Mesenchymal stem cell (in vitro differentiated cells and primary cell): ENCODE data around the gene KYNU.
A peak's percentile ranks its signal among the peaks of the same experiment; 100 is the strongest.

Experiments used
- DNase-seq: peaks from one replicate; pipeline ENCODE4 v3.0.0-alpha.2; 2013
- H2AFZ ChIP-seq: one replicate; pipeline ENCODE4 v1.6.1; 2013; ENCODE audit warnings: low read depth, mild to moderate bottlenecking, control low read depth, inconsistent platforms, low read length, moderate library complexity
- H2AK5ac ChIP-seq: 2 replicates; pipeline ENCODE4 v1.6.1; 2013; ENCODE audit warnings: low read length, moderate library complexity, mild to moderate bottlenecking, inconsistent platforms; ENCODE audit not compliant: severe bottlenecking
- H2BK120ac ChIP-seq: one replicate; pipeline ENCODE4 v1.6.1; 2013; ENCODE audit warnings: low read depth, mild to moderate bottlenecking, inconsistent platforms, low read length, moderate library complexity
- H2BK12ac ChIP-seq, 2 experiments: one replicate each; pipeline ENCODE4 v1.6.1; 2013; ENCODE audit warnings: inconsistent platforms in 2 of 2, low read length in 2 of 2, mild to moderate bottlenecking in 2 of 2, moderate library complexity in 2 of 2, control low read depth in 1 of 2
- H2BK15ac ChIP-seq: one replicate; pipeline ENCODE4 v1.6.1; 2013; ENCODE audit warnings: mild to moderate bottlenecking, low read depth, inconsistent platforms; ENCODE audit not compliant: poor library complexity, severe bottlenecking
- H2BK5ac ChIP-seq: 2 replicates; pipeline ENCODE4 v1.6.1; 2013; ENCODE audit warnings: low read depth, mild to moderate bottlenecking, low read length, control low read depth, inconsistent platforms; ENCODE audit not compliant: poor library complexity, severe bottlenecking
- H3K14ac ChIP-seq, 2 experiments: one replicate each; pipeline ENCODE4 v1.6.1; 2013; ENCODE audit warnings: inconsistent platforms in 2 of 2, low read length in 2 of 2, control low read depth in 1 of 2, mild to moderate bottlenecking in 1 of 2, moderate library complexity in 1 of 2
- H3K18ac ChIP-seq, 2 experiments: one replicate each; pipeline ENCODE4 v1.6.1; 2013; ENCODE audit warnings: inconsistent platforms in 2 of 2, low read length in 2 of 2, control low read depth in 1 of 2, low read depth in 1 of 2, mild to moderate bottlenecking in 1 of 2
- H3K23ac ChIP-seq, 2 experiments: one replicate each; pipeline ENCODE4 v1.6.1; 2013; ENCODE audit warnings: inconsistent platforms in 2 of 2, low read length in 2 of 2, mild to moderate bottlenecking in 2 of 2, moderate library complexity in 2 of 2, control low read depth in 1 of 2
- H3K27ac ChIP-seq: 2 replicates; pipeline ENCODE4 v1.5.1; 2013; ENCODE audit warnings: mild to moderate bottlenecking, moderate library complexity, low read length, control low read depth, inconsistent platforms; ENCODE audit not compliant: poor library complexity, severe bottlenecking
- H3K27me3 ChIP-seq, 2 experiments: 2 replicates each; pipeline versions ENCODE4 v1.6.1 to v1.7.0; 2013; ENCODE audit warnings: low read length in 2 of 2, mild to moderate bottlenecking in 2 of 2, moderate library complexity in 2 of 2, control low read depth in 1 of 2, inconsistent platforms in 1 of 2; ENCODE audit not compliant: control insufficient read depth in 1 of 2, insufficient read depth in 1 of 2
- H3K36me3 ChIP-seq, 2 experiments: 2 replicates each; pipeline versions ENCODE4 v1.6.1 to v1.7.0; 2013; ENCODE audit warnings: low read length in 2 of 2, control low read depth in 1 of 2, inconsistent platforms in 1 of 2, low read depth in 1 of 2, mild to moderate bottlenecking in 1 of 2; ENCODE audit not compliant: insufficient read depth in 2 of 2, control insufficient read depth in 1 of 2
- H3K4ac ChIP-seq, 2 experiments: one replicate each; pipeline ENCODE4 v1.6.1; 2013; ENCODE audit warnings: inconsistent platforms in 2 of 2, low read length in 2 of 2, mild to moderate bottlenecking in 2 of 2, moderate library complexity in 2 of 2, control low read depth in 1 of 2, low read depth in 1 of 2
- H3K4me1 ChIP-seq: 2 replicates; pipeline ENCODE4 v1.6.1; 2013; ENCODE audit warnings: low read depth, low read length, control low read depth; ENCODE audit not compliant: control insufficient read depth, insufficient read depth
- H3K4me2 ChIP-seq: 2 replicates; pipeline ENCODE4 v1.6.1; 2013; ENCODE audit warnings: low read length, mild to moderate bottlenecking, inconsistent platforms; ENCODE audit not compliant: poor library complexity, severe bottlenecking
- H3K4me3 ChIP-seq, 2 experiments: 2 replicates each; pipeline versions ENCODE4 v1.5.1 to v1.7.0; 2013; ENCODE audit warnings: low read length in 2 of 2, mild to moderate bottlenecking in 2 of 2, control low read depth in 1 of 2, low read depth in 1 of 2; ENCODE audit not compliant: insufficient read depth in 1 of 2
- H3K79me1 ChIP-seq: replicated peaks from 2 replicates; pipeline ENCODE4 v1.6.1; 2013; ENCODE audit warnings: mild to moderate bottlenecking, control low read depth, low read length, inconsistent platforms; ENCODE audit not compliant: poor library complexity, severe bottlenecking
- H3K9ac ChIP-seq: 2 replicates; pipeline ENCODE4 v1.7.0; 2013; ENCODE audit warnings: mild to moderate bottlenecking, low read length, moderate library complexity
- H3K9me3 ChIP-seq: 2 replicates; pipeline ENCODE4 v1.7.0; 2013; ENCODE audit warnings: mild to moderate bottlenecking, low read length; ENCODE audit not compliant: control insufficient read depth
- H4K8ac ChIP-seq: one replicate; pipeline ENCODE4 v1.6.1; 2013; ENCODE audit warnings: inconsistent platforms, mild to moderate bottlenecking, low read length, moderate library complexity
- H4K91ac ChIP-seq: one replicate; pipeline ENCODE4 v1.6.1; 2013; ENCODE audit warnings: mild to moderate bottlenecking, low read length, inconsistent platforms
- WGBS: methylation state at CpG from one replicate; pipeline ENCODE4 v1.1.7; 2013; ENCODE audit warnings: mixed read lengths; 5-methylcytosine and 5-hydroxymethylcytosine counted together

The KYNU gene

DNA sequence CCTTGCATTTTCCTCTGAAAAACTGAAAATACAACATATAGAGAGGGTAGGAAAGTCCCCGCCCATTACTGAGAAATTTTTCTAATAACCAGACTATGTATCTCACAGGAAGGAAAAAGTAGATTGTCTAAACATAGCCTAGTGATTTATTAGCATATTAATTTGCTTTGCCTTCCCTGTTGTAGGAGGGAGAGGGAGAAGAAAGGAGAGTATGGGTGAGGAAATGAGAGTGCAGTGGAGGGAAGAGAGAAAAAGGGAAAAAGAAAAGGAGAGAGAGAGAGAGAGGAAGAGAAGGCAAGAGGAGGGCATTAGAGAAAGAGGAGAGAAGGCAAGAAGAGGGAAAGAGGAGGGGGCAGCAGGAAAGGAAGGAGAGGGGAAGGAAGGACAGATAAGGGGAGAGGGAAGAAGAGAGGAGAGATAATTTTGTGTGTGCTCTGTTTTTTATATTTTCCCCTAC lies 3.6 kb upstream of the KYNU start:
- Histone ChIP-seq H3K27me3 (no peaks in the 10 kb centered on the region), H3K23ac (no peak overlapping the region), H3K9ac (peak overlapping the region; percentile 90), H3K79me1 (no peaks in the 10 kb centered on the region), H4K8ac (no peak overlapping the region), H3K14ac (no peak overlapping the region), H2BK5ac (no peak overlapping the region), H3K18ac (peak overlapping the region in 1 of 2 experiments; percentile 2), H2BK120ac (peak overlapping the region; percentile 49), H3K27ac (no peak overlapping the region), H3K4ac (no peak overlapping the region), H3K36me3 (no peaks in the 10 kb centered on the region), H3K4me1 (no peaks in the 10 kb centered on the region), H3K4me2 (no peak overlapping the region), H2BK15ac (no peak overlapping the region), H2AFZ (no peak overlapping the region), H2BK12ac (peak overlapping the region in 1 of 2 experiments; percentile 37), H4K91ac (no peak overlapping the region), H2AK5ac (no peak overlapping the region), H3K9me3 (no peaks in the 10 kb centered on the region), H3K4me3 (peak overlapping the region in 1 of 2 experiments; percentile 44)
- WGBS: no CpG with 5 or more reads among the region's 1 CpG
- no peak for DNase-seq

DNA sequence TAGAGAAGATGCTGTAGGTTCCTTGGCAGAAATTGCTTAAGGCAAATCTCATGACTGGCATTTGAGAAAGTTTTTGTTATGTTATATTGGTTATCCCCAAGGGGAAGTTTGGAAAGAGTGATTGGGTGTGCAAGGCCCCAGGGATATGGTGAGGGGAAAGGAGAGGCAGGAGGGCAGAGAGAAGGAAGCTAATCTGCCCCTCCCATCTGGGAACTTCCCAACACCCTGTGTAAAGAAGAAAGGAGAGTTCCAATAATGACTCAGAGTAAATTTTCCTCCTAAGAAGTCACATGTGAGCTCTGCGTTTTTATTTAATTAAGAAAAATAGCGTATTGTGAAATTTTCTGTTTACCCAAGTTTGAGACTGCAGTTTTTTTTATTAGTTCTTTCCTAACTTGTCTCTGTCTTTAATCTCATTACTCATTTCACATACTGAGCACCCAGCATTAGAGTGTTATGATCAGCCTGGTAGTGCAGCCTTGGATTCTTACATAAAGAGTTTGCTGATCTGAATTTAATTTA lies 3.1 kb upstream of the KYNU start:
- Histone ChIP-seq H3K27me3 (no peaks in the 10 kb centered on the region), H4K91ac (no peak overlapping the region), H3K14ac (no peak overlapping the region), H3K18ac (peak overlapping the region; percentile 33 to 49), H2AK5ac (no peak overlapping the region), H3K36me3 (no peaks in the 10 kb centered on the region), H3K4me1 (peaks cover 2% of the 10 kb centered on the region), H3K79me1 (no peaks in the 10 kb centered on the region), H2BK120ac (peak overlapping the region; percentile 49), H3K4ac (no peak overlapping the region), H2AFZ (no peak overlapping the region), H3K27ac (no peak overlapping the region), H3K23ac (no peak overlapping the region), H2BK12ac (no peak overlapping the region), H2BK5ac (no peak overlapping the region), H3K9me3 (no peaks in the 10 kb centered on the region), H3K4me2 (no peak overlapping the region), H2BK15ac (no peak overlapping the region), H3K9ac (peak overlapping the region; percentile 90), H4K8ac (no peak overlapping the region), H3K4me3 (peak overlapping the region in 1 of 2 experiments; percentile 44)
- peak; percentile 99 for DNase-seq
- no CpG with 5 or more reads among the region's 2 CpGs for WGBS

DNA sequence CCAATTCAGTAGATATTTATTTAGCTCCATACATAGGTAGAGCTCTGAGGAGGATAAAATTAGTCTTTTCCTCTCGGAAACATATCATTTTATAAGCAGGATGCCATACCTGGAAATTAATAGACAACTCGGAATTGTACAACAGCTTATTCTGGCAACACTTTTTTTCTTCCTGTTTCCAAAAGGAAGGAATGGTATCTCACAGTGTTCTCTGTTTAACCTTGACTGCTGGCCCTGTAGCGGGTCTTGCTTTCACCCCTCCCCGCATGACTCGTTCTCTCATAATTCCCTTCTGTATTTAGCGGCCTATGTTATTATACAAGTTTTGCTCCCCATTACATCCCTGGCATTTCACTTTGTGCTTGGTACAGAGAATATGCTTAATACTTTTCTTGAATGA lies 2.5 kb upstream of the KYNU start:
- Histone ChIP-seq H3K4me1 (peaks cover 2% of the 10 kb centered on the region), H3K4ac (peak overlapping the region in 1 of 2 experiments; percentile 32), H2BK12ac (peak overlapping the region in 1 of 2 experiments; percentile 15), H3K27me3 (no peaks in the 10 kb centered on the region), H3K9ac (peak overlapping the region; percentile 75), H3K23ac (no peak overlapping the region), H4K91ac (no peak overlapping the region), H3K36me3 (no peaks in the 10 kb centered on the region), H2AFZ (no peak overlapping the region), H2BK120ac (no peak overlapping the region), H2BK5ac (no peak overlapping the region), H3K79me1 (no peaks in the 10 kb centered on the region), H4K8ac (peak overlapping the region; percentile 23), H3K18ac (no peak overlapping the region), H3K4me3 (no peak overlapping the region), H3K14ac (no peak overlapping the region), H3K4me2 (no peak overlapping the region), H3K27ac (no peak overlapping the region), H2AK5ac (no peak overlapping the region), H3K9me3 (no peaks in the 10 kb centered on the region), H2BK15ac (no peak overlapping the region)
- 96% methylated on average over 5 of the region's 6 CpGs for WGBS
- no peak for DNase-seq

GRCh38 chr2:142875652-142876051 lies 1.8 kb upstream of the KYNU start:
- Histone ChIP-seq H3K23ac (no peak overlapping the region), H3K79me1 (no peaks in the 10 kb centered on the region), H4K91ac (no peak overlapping the region), H3K27me3 (no peaks in the 10 kb centered on the region), H3K9me3 (no peaks in the 10 kb centered on the region), H2AFZ (no peak overlapping the region), H4K8ac (no peak overlapping the region), H3K4me1 (peaks cover 2% of the 10 kb centered on the region), H3K18ac (no peak overlapping the region), H2BK120ac (no peak overlapping the region), H2BK12ac (no peak overlapping the region), H3K4me3 (no peak overlapping the region), H2AK5ac (no peak overlapping the region), H3K14ac (no peak overlapping the region), H3K4me2 (no peak overlapping the region), H3K27ac (no peak overlapping the region), H3K9ac (peak overlapping the region; percentile 75), H2BK15ac (no peak overlapping the region), H3K36me3 (no peaks in the 10 kb centered on the region), H2BK5ac (no peak overlapping the region), H3K4ac (no peak overlapping the region)
- no peak for DNase-seq
- WGBS: 100% methylated on average over 2 of the region's 4 CpGs
